Endothelial cell of umbilical vein (primary cell): ENCODE data around the gene USH2A. TPM values are rescaled to one million over a fixed set of nuclear protein-coding genes. Genes with fewer than 3 reads are reported as not detected.

Source experiments
- BruUV-seq: library from RNA; stranded (reverse); fragments of 400-500 nt; replicated peaks from 2 replicates; lab custom pipeline; 2021; lab: Mats Ljungman, UMichigan
- CTCF ChIA-PET: fragments of 300-600, 350-600 bp; sonication (Branson Sonifier 250); formaldehyde crosslinking; loops from one replicate; lab custom pipeline; 2021; ENCODE audit warnings: antibody characterized with exemption, inconsistent platforms; lab: Charles Lee
- POLR2A ChIA-PET: fragments of 300-600, 350-600 bp; sonication (Branson Sonifier 250); formaldehyde crosslinking; loops from one replicate; lab custom pipeline; 2021; ENCODE audit warnings: antibody characterized with exemption, inconsistent platforms; lab: Charles Lee
- DNase-seq: peaks from one replicate; pipeline ENCODE4 v3.0.0-alpha.2; 2011; ENCODE audit warnings: low read depth, low spot score
- FAIRE-seq: peaks from 2 replicates; lab custom pipeline; 2011; peaks lifted over from hg19 to GRCh38; lab: Jason Lieb, UNC
- H2AFZ ChIP-seq: 2 replicates; pipeline ENCODE4 v1.6.0; 2012; ENCODE audit warnings: low read depth, low read length, control low read depth, inconsistent platforms
- H3K27ac ChIP-seq: 2 replicates; pipeline ENCODE4 v1.5.1; 2011; ENCODE audit warnings: low read depth, mild to moderate bottlenecking, control low read depth, low read length, moderate library complexity; ENCODE audit not compliant: insufficient read depth
- H3K27me3 ChIP-seq, 2 experiments: 2 replicates each; pipeline versions ENCODE4 v1.6.0 to v1.6.1; 2011; ENCODE audit warnings: low read length in 2 of 2, mixed read lengths in 1 of 2; ENCODE audit not compliant: control insufficient read depth in 2 of 2, insufficient read depth in 2 of 2
- H3K36me3 ChIP-seq, 2 experiments: 2 replicates in 1 of 2; 3 replicates in 1 of 2; pipeline ENCODE4 v1.5.1; 2011; ENCODE audit warnings: low read length in 2 of 2, mild to moderate bottlenecking in 1 of 2, moderate library complexity in 1 of 2; ENCODE audit not compliant: control insufficient read depth in 2 of 2, insufficient read depth in 2 of 2; ENCODE audit errors: extremely low read depth in 1 of 2
- H3K4me1 ChIP-seq: 3 replicates; pipeline ENCODE4 v1.5.1; 2011; ENCODE audit warnings: mild to moderate bottlenecking, low read length; ENCODE audit not compliant: control insufficient read depth, insufficient read depth; ENCODE audit errors: extremely low read depth
- H3K4me2 ChIP-seq: 2 replicates; pipeline ENCODE4 v1.6.1; 2011; ENCODE audit warnings: low read length, control low read depth, mixed read lengths; ENCODE audit not compliant: insufficient read depth
- H3K4me3 ChIP-seq, 3 experiments: fragments of 200-600 bp in 1 of 3; sonication (generic), shearing (Covaris generic) in 1 of 3; replicated peaks in 1 of 3; 2 replicates each; pipeline ENCODE4 v1.5.1; 2011 to 2016; ENCODE audit warnings: control low read depth in 3 of 3, low read length in 3 of 3, mild to moderate bottlenecking in 2 of 3, inconsistent platforms in 1 of 3, low read depth in 1 of 3, moderate library complexity in 1 of 3; ENCODE audit not compliant: insufficient read depth in 1 of 3
- H3K79me2 ChIP-seq: 2 replicates; pipeline ENCODE4 v1.6.0; 2012; ENCODE audit warnings: low read length, inconsistent platforms; ENCODE audit not compliant: control insufficient read depth, insufficient read depth
- H3K9ac ChIP-seq: replicated peaks from 2 replicates; pipeline ENCODE3; 2011; ENCODE audit warnings: low read length, control low read depth; ENCODE audit not compliant: insufficient read depth; ENCODE audit errors: extremely low read depth
- H3K9me1 ChIP-seq: replicated peaks from 3 replicates; pipeline ENCODE4 v1.6.0; 2011; ENCODE audit warnings: mild to moderate bottlenecking, low read length; ENCODE audit not compliant: control insufficient read depth, insufficient read depth; ENCODE audit errors: extremely low read depth
- H3K9me3 ChIP-seq: replicated peaks from 2 replicates; pipeline ENCODE4 v1.5.1; 2012; ENCODE audit warnings: low read length, inconsistent platforms; ENCODE audit not compliant: control insufficient read depth, insufficient read depth
- H4K20me1 ChIP-seq: replicated peaks from 2 replicates; pipeline ENCODE3; 2011; ENCODE audit warnings: mild to moderate bottlenecking, low read length; ENCODE audit not compliant: control insufficient read depth, insufficient read depth; ENCODE audit errors: extremely low read depth
- CTCF ChIP-seq, 2 donors: IDR thresholded peaks; 1 replicate in 1 of 2; 2 replicates in 1 of 2; pipeline ENCODE4 v1.5.1; 2011; ENCODE audit warnings: low read length in 2 of 2, mild to moderate bottlenecking in 2 of 2, moderate library complexity in 2 of 2, control low read depth in 1 of 2, inconsistent platforms in 1 of 2, low read depth in 1 of 2; ENCODE audit not compliant: insufficient read depth in 1 of 2; ENCODE audit errors: extremely low read depth in 1 of 2
- EZH2 ChIP-seq: IDR thresholded peaks from 2 replicates; pipeline ENCODE4 v1.6.1; 2012; ENCODE audit warnings: borderline replicate concordance, low read depth, mild to moderate bottlenecking, moderate library complexity, low read length, inconsistent platforms; ENCODE audit not compliant: severe bottlenecking
- FOS ChIP-seq: IDR thresholded peaks from 2 replicates; pipeline ENCODE4 v1.6.1; 2011; ENCODE audit warnings: mild to moderate bottlenecking, low read length, moderate library complexity, borderline replicate concordance; ENCODE audit not compliant: insufficient read depth
- GATA2 ChIP-seq: IDR thresholded peaks from 2 replicates; pipeline ENCODE4 v1.7.0; 2011; ENCODE audit warnings: low read depth, mild to moderate bottlenecking, moderate library complexity, mixed read lengths, low read length; ENCODE audit not compliant: insufficient read length, insufficient read depth
- JUN ChIP-seq: IDR thresholded peaks from 2 replicates; pipeline ENCODE4 v1.6.1; 2011; ENCODE audit warnings: borderline replicate concordance, low read depth; ENCODE audit not compliant: insufficient read length, insufficient read depth
- MAX ChIP-seq: IDR thresholded peaks from 2 replicates; pipeline ENCODE4 v1.6.1; 2011; ENCODE audit not compliant: insufficient read depth, insufficient read length
- MYC ChIP-seq: IDR thresholded peaks from one replicate; pipeline ENCODE4 v1.6.1; 2011; ENCODE audit warnings: mild to moderate bottlenecking, low read depth, low read length
- POLR2A ChIP-seq: IDR thresholded peaks from 2 replicates; pipeline ENCODE4 v1.6.1; 2012; ENCODE audit warnings: low read depth, mild to moderate bottlenecking, control low read depth, low read length
- POLR2AphosphoS5 ChIP-seq: IDR thresholded peaks from 2 replicates; pipeline ENCODE4 v1.6.1; 2012; ENCODE audit warnings: low read depth, mild to moderate bottlenecking, control low read depth, low read length, moderate library complexity; ENCODE audit not compliant: insufficient read depth
- dilution Hi-C: fragments of 300-500 bp; cut with MboI; formaldehyde crosslinking; loops from one replicate; pipeline ENCODE4 v1.15.0; 2019; ENCODE audit warnings: low sequenced_read_pairs; ENCODE audit not compliant: extremely low pct_ligation_motif_present
- intact Hi-C: fragments of 100-400 bp; cut with micrococcal nuclease; formaldehyde crosslinking; loops from one replicate; pipeline ENCODE4 v1.10.0; 2022
- polyA plus RNA-seq, 4 experiments: library from polyadenylated mRNA; depleted of rRNA in 3 of 4; stranded (reverse) in 3 of 4; unstranded in 1 of 4; fragments of >200 nt; gene quantifications; 2 replicates each; pipeline versions ENCODE4 v1.2.1 to v1.2.3, GENCODE V29; 2011 to 2012; ENCODE audit warnings: missing spikeins in 1 of 4
- total RNA-seq: library from RNA; stranded (reverse); gene quantifications from 2 replicates; pipeline ENCODE4 v1.2.3, GENCODE V29; 2021

The USH2A gene
- total and polyA plus RNA-seq, 2 donors (not counting 3 experiments of a cell fraction or from before 2014, with no cell fraction given), result not detected

GRCh38 chr1:215900684-215901083 lies 522.6 kb downstream of the USH2A start:
- Histone ChIP-seq H3K79me2 (no peaks in the 10 kb centered on the region), H2AFZ (no peak overlapping the region), H3K36me3 (no peaks in the 10 kb centered on the region), H3K9me1 (no peaks in the 10 kb centered on the region), H3K4me2 (no peak overlapping the region), H3K9me3 (peaks cover 4% of the 10 kb centered on the region), H4K20me1 (no peaks in the 10 kb centered on the region), H3K27me3 (no peaks in the 10 kb centered on the region), H3K4me3 (no peak overlapping the region), H3K27ac (no peak overlapping the region), H3K4me1 (no peaks in the 10 kb centered on the region), H3K9ac (no peak overlapping the region)
- ChIA-PET POLR2A (no interaction called here), CTCF (no interaction called here)
- no peak for TF ChIP-seq CTCF (IDR thresholded peaks at IDR 0.05; ENCODE audit: extremely low read depth in 1 of 2, insufficient read depth in 1 of 2, low read depth in 1 of 2, low read length in 2 of 2)
- no peak for TF ChIP-seq GATA2
- no peak for TF ChIP-seq MAX
- no peak for TF ChIP-seq JUN
- no peak for TF ChIP-seq POLR2A
- dilution Hi-C loops (no loop called here), intact Hi-C loops (no loop called here)
- DNase-seq, result no peak
- BruUV-seq, result no TSS peak
- no peak for FAIRE-seq

- Histone ChIP-seq H2AFZ (no peak overlapping the region), H3K9me1 (no peaks in the 10 kb centered on the region), H4K20me1 (no peaks in the 10 kb centered on the region), H3K4me2 (no peak overlapping the region), H3K27ac (no peak overlapping the region), H3K9ac (no peak overlapping the region), H3K9me3 (peaks cover 4% of the 10 kb centered on the region), H3K36me3 (no peaks in the 10 kb centered on the region), H3K79me2 (no peaks in the 10 kb centered on the region), H3K4me1 (no peaks in the 10 kb centered on the region), H3K27me3 (no peaks in the 10 kb centered on the region), H3K4me3 (no peak overlapping the region)
- CTCF ChIA-PET, result no interaction called here
- BruUV-seq, result no TSS peak
- intact Hi-C loops, result no loop called here
- dilution Hi-C loops, result no loop called here
- FAIRE-seq, result no peak
- DNase-seq, result no peak
- POLR2A ChIA-PET, result no interaction called here
- no peak for TF ChIP-seq EZH2
- no peak for TF ChIP-seq JUN
- no peak for TF ChIP-seq MYC
- no peak for TF ChIP-seq FOS
- TF ChIP-seq MAX, result no peak
- no peak for TF ChIP-seq POLR2A
- TF ChIP-seq GATA2, result no peak
- TF ChIP-seq POLR2AphosphoS5, result no peak
- no peak for TF ChIP-seq CTCF (IDR thresholded peaks at IDR 0.05; ENCODE audit: extremely low read depth in 1 of 2, insufficient read depth in 1 of 2, low read depth in 1 of 2, low read length in 2 of 2)
Measured at GRCh38 chr1:215899901-215900300, 523.3 kb downstream of the USH2A start.
